Uterus (tissue), 4 donors: ENCODE results near the gene ZFP14. TPM values are rescaled to one million over a fixed set of nuclear protein-coding genes. Genes with fewer than 3 reads are reported as not detected.

ENCODE experiments used
- DNase-seq, 2 donors: peaks; one replicate each; pipeline ENCODE4 v3.0.0-alpha.2; 2019 to 2020
- H3K27ac ChIP-seq, 2 donors: fragments of 200-600 bp; sonication (generic); 1 replicate in 1 of 2; 2 replicates in 1 of 2; pipeline ENCODE4 v1.5.1; 2016 to 2018
- H3K27me3 ChIP-seq, 2 donors: fragments of 200-600 bp; sonication (generic); one replicate each; pipeline ENCODE4 v1.5.1; 2018 to 2019; ENCODE audit warnings: control low read depth in 1 of 2
- H3K36me3 ChIP-seq, 2 donors: fragments of 200-600 bp; sonication (generic); one replicate each; pipeline ENCODE4 v1.5.1; 2019; ENCODE audit warnings: control low read depth in 1 of 2
- H3K4me1 ChIP-seq, 2 donors: fragments of 200-600 bp; sonication (generic); one replicate each; pipeline ENCODE4 v1.5.1; 2018 to 2019; ENCODE audit warnings: control low read depth in 1 of 2
- H3K4me3 ChIP-seq, 2 donors: fragments of 200-600 bp; sonication (generic); 1 replicate in 1 of 2; 2 replicates in 1 of 2; pipeline ENCODE4 v1.5.1; 2018 to 2019; ENCODE audit warnings: mild to moderate bottlenecking in 1 of 2
- H3K9me3 ChIP-seq, 2 donors: fragments of 200-600 bp; sonication (generic); one replicate each; pipeline ENCODE4 v1.5.1; 2019; ENCODE audit warnings: control low read depth in 1 of 2
- CTCF ChIP-seq, 4 experiments: fragments of 200-600 bp in 2 of 4; fragments of 450-650 bp in 2 of 4; sonication (generic) in 2 of 4; IDR thresholded peaks; one replicate each; pipeline ENCODE4 v1.5.1; 2016 to 2019; ENCODE audit warnings: antibody characterized with exemption in 4 of 4, mild to moderate bottlenecking in 2 of 4, moderate library complexity in 1 of 4
- POLR2A ChIP-seq, 2 donors: fragments of 450-650 bp; IDR thresholded peaks; one replicate each; pipeline ENCODE4 v1.6.1; 2016; ENCODE audit warnings: antibody characterized with exemption in 2 of 2, mild to moderate bottlenecking in 1 of 2, moderate library complexity in 1 of 2
- intact Hi-C: fragments of 100-400 bp; cut with DNase I; formaldehyde crosslinking; loops from one replicate; pipeline ENCODE4 v1.15.1; 2023; ENCODE audit warnings: low total_unique reads
- total RNA-seq, 4 donors: library from RNA; depleted of rRNA in 3 of 4; stranded (reverse); fragments of >200 nt in 3 of 4; gene quantifications; one replicate each; pipeline versions ENCODE4 v1.1.0 to v1.2.4, GENCODE V29; 2014 to 2023
- donor health status: DM: yes; HTN: yes; CAD: no.

The ZFP14 gene
- total RNA-seq, 4 donors from 2014 or later = 3.3 to 28.7 (median 9.0) TPM

- no peaks in the 10 kb centered on the region for H3K27me3 ChIP-seq
- H3K4me3 ChIP-seq = no peak overlapping the region
- peaks cover 5 to 12% of the 10 kb centered on the region in 2 donors for H3K4me1 ChIP-seq
- H3K9me3 ChIP-seq = no peaks in the 10 kb centered on the region
- intact Hi-C loops = no loop called here
- H3K27ac ChIP-seq = no peak overlapping the region
- TF ChIP-seq POLR2A (IDR thresholded peaks at IDR 0.05) (no peak), CTCF (IDR thresholded peaks at IDR 0.05) (no peak)
- no peaks in the 10 kb centered on the region for H3K36me3 ChIP-seq
- DNase-seq = no peak
Measured at GRCh38 chr19:36373638-36374156, 5.3 kb downstream of the ZFP14 start.

- H3K27ac ChIP-seq = no peak overlapping the region
- no peak overlapping the region for H3K4me3 ChIP-seq
- TF ChIP-seq POLR2A (IDR thresholded peaks at IDR 0.05) (no peak), CTCF (IDR thresholded peaks at IDR 0.05) (no peak)
- intact Hi-C loops = no loop called here
- no peaks in the 10 kb centered on the region for H3K27me3 ChIP-seq
- no peaks in the 10 kb centered on the region for H3K9me3 ChIP-seq
- H3K4me1 ChIP-seq = no peaks in the 10 kb centered on the region
- no peak for DNase-seq
- no peaks in the 10 kb centered on the region for H3K36me3 ChIP-seq
Measured at GRCh38 chr19:36371886-36372285, 7.1 kb downstream of the ZFP14 start.

- H3K27me3 ChIP-seq = no peaks in the 10 kb centered on the region
- no peaks in the 10 kb centered on the region for H3K4me1 ChIP-seq
- intact Hi-C loops = no loop called here
- DNase-seq = no peak
- no peak overlapping the region for H3K4me3 ChIP-seq
- H3K27ac ChIP-seq = no peak overlapping the region
- no peaks in the 10 kb centered on the region for H3K36me3 ChIP-seq
- no peak for TF ChIP-seq POLR2A (IDR thresholded peaks at IDR 0.05)
- TF ChIP-seq CTCF (IDR thresholded peaks at IDR 0.05) = no peak
- no peaks in the 10 kb centered on the region for H3K9me3 ChIP-seq
Measured at GRCh38 chr19:36363845-36364244, 15.2 kb downstream of the ZFP14 start.

GRCh38 chr19:36340786-36341372 is 38.1 kb downstream of the ZFP14 start:
- TF ChIP-seq POLR2A (IDR thresholded peaks at IDR 0.05) (no peak), CTCF (IDR thresholded peaks at IDR 0.05) (no peak)
- H3K36me3 ChIP-seq = no peaks in the 10 kb centered on the region
- no peaks in the 10 kb centered on the region for H3K4me1 ChIP-seq
- H3K9me3 ChIP-seq = peaks cover 0 to 27% of the 10 kb centered on the region in 2 donors
- H3K4me3 ChIP-seq = no peak overlapping the region
- intact Hi-C loops = no loop called here
- DNase-seq = no peak
- H3K27me3 ChIP-seq = no peaks in the 10 kb centered on the region
- H3K27ac ChIP-seq = no peak overlapping the region

GRCh38 chr19:36331353-36332228 is 47.4 kb downstream of the ZFP14 start:
- no peaks in the 10 kb centered on the region for H3K27me3 ChIP-seq
- H3K36me3 ChIP-seq = no peaks in the 10 kb centered on the region
- no peaks in the 10 kb centered on the region for H3K4me1 ChIP-seq
- peak; percentile 81 to 89 for DNase-seq
- H3K27ac ChIP-seq = peak overlapping the region; percentile 19 to 23
- no peaks in the 10 kb centered on the region for H3K9me3 ChIP-seq
- TF ChIP-seq CTCF (IDR thresholded peaks at IDR 0.05) (peak in 2 of 4 experiments; percentile 20 to 30), POLR2A (IDR thresholded peaks at IDR 0.05) (no peak)
- intact Hi-C loops = no loop called here
- H3K4me3 ChIP-seq = peak overlapping the region; percentile 60 to 85
